Caco-2 (cell line): ENCODE data around the gene PTGES2. TPM values are rescaled to one million over a fixed set of nuclear protein-coding genes. Genes with fewer than 3 reads are reported as not detected.
A peak's percentile ranks its signal among the peaks of the same experiment; 100 is the strongest.

Experiments
- BruUV-seq: library from RNA; stranded (reverse); fragments of 400-500 nt; replicated peaks from 2 replicates; lab custom pipeline; 2021; lab: Mats Ljungman, UMichigan
- CTCF ChIA-PET: fragments of 300-600 bp; sonication (Branson Sonifier 250); formaldehyde crosslinking; loops from one replicate; lab custom pipeline; 2022; ENCODE audit warnings: antibody characterized with exemption; lab: Charles Lee
- POLR2A ChIA-PET: fragments of 300-600 bp; sonication (Branson Sonifier 250); formaldehyde crosslinking; loops from one replicate; lab custom pipeline; 2022; ENCODE audit warnings: antibody characterized with exemption; lab: Charles Lee
- DNase-seq, 2 experiments: peaks; one replicate each; pipeline versions ENCODE4 v3.0.0 to v3.0.0-alpha.2; 2020 to 2022
- H3K27me3 ChIP-seq: replicated peaks from 2 replicates; pipeline ENCODE4 v1.6.0; 2011; ENCODE audit warnings: low read length; ENCODE audit not compliant: control insufficient read depth, insufficient read depth
- H3K36me3 ChIP-seq: 2 replicates; pipeline ENCODE4 v1.5.1; 2011; ENCODE audit warnings: low read length; ENCODE audit not compliant: control insufficient read depth, insufficient read depth
- H3K4me1 ChIP-seq: fragments of 250-450 bp; sonication (Bioruptor Pico); 2 replicates; pipeline ENCODE4 v1.5.1; 2020; ENCODE audit warnings: mild to moderate bottlenecking
- H3K4me3 ChIP-seq: 2 replicates; pipeline ENCODE4 v1.5.1; 2011; ENCODE audit warnings: low read depth, mild to moderate bottlenecking, control low read depth, low read length
- H3K9me3 ChIP-seq: fragments of 250-450 bp; sonication (Bioruptor Pico); 2 replicates; pipeline ENCODE4 v1.5.1; 2020; ENCODE audit warnings: mild to moderate bottlenecking, moderate library complexity
- H3K27ac Mint-ChIP-seq: one replicate; pipeline ENCODE4 v1.8.0; 2022; ENCODE audit warnings: mixed read lengths; ENCODE audit not compliant: unreplicated experiment
- H3K27me3 Mint-ChIP-seq: one replicate; pipeline ENCODE4 v1.8.0; 2022; ENCODE audit warnings: mixed read lengths; ENCODE audit not compliant: insufficient read depth, unreplicated experiment
- H3K36me3 Mint-ChIP-seq: one replicate; pipeline ENCODE4 v1.8.0; 2022; ENCODE audit warnings: mild to moderate bottlenecking, mixed read lengths; ENCODE audit not compliant: insufficient read depth, unreplicated experiment
- H3K4me1 Mint-ChIP-seq: one replicate; pipeline ENCODE4 v1.8.0; 2022; ENCODE audit warnings: low read depth, mixed read lengths; ENCODE audit not compliant: unreplicated experiment
- H3K4me3 Mint-ChIP-seq: one replicate; pipeline ENCODE4 v1.8.0; 2022; ENCODE audit warnings: mild to moderate bottlenecking, moderate library complexity, mixed read lengths; ENCODE audit not compliant: unreplicated experiment
- H3K9me3 Mint-ChIP-seq: one replicate; pipeline ENCODE4 v1.8.0; 2022; ENCODE audit warnings: mixed read lengths; ENCODE audit not compliant: unreplicated experiment
- CTCF ChIP-seq, 2 experiments: fragments of 200-600 bp in 1 of 2; IDR thresholded peaks; 1 replicate in 1 of 2; 2 replicates in 1 of 2; pipeline versions ENCODE4 v1.5.1 to v1.8.0; 2011 to 2022; ENCODE audit warnings: antibody characterized with exemption in 1 of 2, control low read depth in 1 of 2, inconsistent platforms in 1 of 2, low read depth in 1 of 2, low read length in 1 of 2, mild to moderate bottlenecking in 1 of 2, moderate library complexity in 1 of 2; ENCODE audit not compliant: insufficient read depth in 1 of 2, severe bottlenecking in 1 of 2, unreplicated experiment in 1 of 2
- intact Hi-C: fragments of 100-400 bp; cut with micrococcal nuclease; formaldehyde crosslinking; loops from one replicate; pipeline ENCODE4 v1.10.0; 2022; ENCODE audit not compliant: unreplicated experiment
- total RNA-seq: library from RNA; stranded (reverse); gene quantifications from 2 replicates; pipeline ENCODE4 v1.2.3, GENCODE V29; 2022

The PTGES2 gene
- total RNA-seq, 1 experiment from 2014 or later, result 123 TPM

DNA sequence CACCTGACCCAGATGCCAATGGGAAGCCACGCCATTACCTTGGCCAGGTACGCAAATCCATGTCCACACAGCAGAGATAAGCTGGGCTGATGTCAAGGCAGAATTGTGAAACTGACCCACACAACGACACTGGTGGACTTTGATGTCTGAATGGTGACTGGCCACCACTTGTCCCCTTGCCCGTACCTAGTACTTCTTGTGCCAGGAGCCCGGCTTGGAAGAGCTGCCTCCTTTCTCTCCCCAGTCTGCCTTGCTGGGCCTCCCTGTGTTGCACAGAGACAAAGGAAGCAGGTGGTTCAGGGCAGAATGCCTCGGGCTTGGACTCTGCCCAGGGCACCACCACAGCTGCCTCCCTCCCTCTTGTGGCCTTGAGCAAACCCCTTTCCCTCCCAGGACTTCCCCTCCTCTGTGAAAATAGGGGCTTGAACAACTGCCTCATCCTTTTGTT lies 23.3 kb downstream of the PTGES2 start:
- no peak overlapping the region for H3K4me3 Mint-ChIP-seq
- POLR2A ChIA-PET, result no interaction called here

DNA sequence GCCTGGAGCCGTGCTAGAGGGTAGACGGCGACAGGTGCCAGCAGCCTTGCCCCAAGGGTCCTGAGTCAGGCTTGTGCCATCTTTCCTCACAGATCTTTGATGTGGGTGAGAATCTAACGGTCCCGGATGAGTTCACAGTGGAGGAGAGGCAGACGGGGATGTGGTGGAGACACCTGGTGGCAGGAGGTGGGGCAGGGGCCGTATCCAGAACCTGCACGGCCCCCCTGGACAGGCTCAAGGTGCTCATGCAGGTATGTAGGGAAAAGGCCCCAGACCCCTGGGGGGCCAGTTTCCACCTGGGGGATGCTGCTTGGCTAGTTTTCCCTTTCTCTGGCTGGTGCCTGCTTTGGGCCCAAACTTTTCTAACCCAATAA lies 24.0 kb downstream of the PTGES2 start:
- peak overlapping the region; percentile 42 for H3K4me3 Mint-ChIP-seq
- no TSS peak for BruUV-seq
- no peaks in the 10 kb centered on the region for H3K9me3 Mint-ChIP-seq
- Histone ChIP-seq H3K4me3 (no peak overlapping the region), H3K36me3 (peaks cover 8% of the 10 kb centered on the region), H3K27me3 (no peaks in the 10 kb centered on the region), H3K4me1 (peaks cover 22% of the 10 kb centered on the region), H3K9me3 (no peaks in the 10 kb centered on the region)
- H3K27me3 Mint-ChIP-seq, result no peaks in the 10 kb centered on the region
- DNase-seq, result peak in 1 of 2 experiments; percentile 56
- CTCF ChIA-PET, result interaction anchor here (1.0 kb wide), 1 partner anchor 11 kb away, joined by 3 read pairs; no protein-coding TSS in a partner anchor
- H3K36me3 Mint-ChIP-seq, result peaks cover 96% of the 10 kb centered on the region
- intact Hi-C loops, result no loop called here
- peaks cover 11% of the 10 kb centered on the region for H3K4me1 Mint-ChIP-seq
- peak overlapping the region; percentile 55 for H3K27ac Mint-ChIP-seq
- TF ChIP-seq CTCF (IDR thresholded peaks at IDR 0.05; ENCODE audit: insufficient read depth in 1 of 2, low read depth in 1 of 2, low read length in 1 of 2, severe bottlenecking in 1 of 2, unreplicated experiment in 1 of 2), result peak; percentile 38 to 58
- POLR2A ChIA-PET, result no interaction called here

More for the DNA sequence above, 23.3 kb downstream of the PTGES2 start:
- CTCF ChIA-PET, result interaction anchor here (0.6 to 0.7 kb wide), 2 partner anchors 13 to 205 kb away, joined by 4 to 6 read pairs; partner anchors contain the start of gene ST6GALNAC6
- no peak overlapping the region for H3K27ac Mint-ChIP-seq
- no TSS peak for BruUV-seq
- peak in 1 of 2 experiments; percentile 49 for DNase-seq
- Histone ChIP-seq H3K9me3 (no peaks in the 10 kb centered on the region), H3K36me3 (peaks cover 8% of the 10 kb centered on the region), H3K4me3 (no peak overlapping the region), H3K4me1 (peaks cover 21% of the 10 kb centered on the region), H3K27me3 (no peaks in the 10 kb centered on the region)
- H3K9me3 Mint-ChIP-seq, result no peaks in the 10 kb centered on the region
- no peaks in the 10 kb centered on the region for H3K27me3 Mint-ChIP-seq
- intact Hi-C loops, result no loop called here
- TF ChIP-seq CTCF (IDR thresholded peaks at IDR 0.05; ENCODE audit: insufficient read depth in 1 of 2, low read depth in 1 of 2, low read length in 1 of 2, severe bottlenecking in 1 of 2, unreplicated experiment in 1 of 2), result peak in 1 of 2 experiments; percentile 9
- peaks cover 11% of the 10 kb centered on the region for H3K4me1 Mint-ChIP-seq
- peaks cover 96% of the 10 kb centered on the region for H3K36me3 Mint-ChIP-seq

- CTCF ChIA-PET, result interaction anchor here (1.0 kb wide), 1 partner anchor 12 kb away, joined by 3 read pairs; no protein-coding TSS in a partner anchor
- peaks cover 21% of the 10 kb centered on the region for H3K4me1 ChIP-seq
- TF ChIP-seq CTCF (IDR thresholded peaks at IDR 0.05; ENCODE audit: insufficient read depth in 1 of 2, low read depth in 1 of 2, low read length in 1 of 2, severe bottlenecking in 1 of 2, unreplicated experiment in 1 of 2), result no peak
- POLR2A ChIA-PET, result no interaction called here
- no peaks in the 10 kb centered on the region for H3K27me3 Mint-ChIP-seq
- peak overlapping the region; percentile 42 for H3K4me3 Mint-ChIP-seq
- peak overlapping the region; percentile 55 for H3K27ac Mint-ChIP-seq
- intact Hi-C loops, result no loop called here
- BruUV-seq, result no TSS peak
- H3K9me3 ChIP-seq, result no peaks in the 10 kb centered on the region
- H3K27me3 ChIP-seq, result no peaks in the 10 kb centered on the region
- no peak for DNase-seq
- H3K36me3 Mint-ChIP-seq, result peaks cover 96% of the 10 kb centered on the region
- no peaks in the 10 kb centered on the region for H3K9me3 Mint-ChIP-seq
- H3K4me1 Mint-ChIP-seq, result peaks cover 10% of the 10 kb centered on the region
- H3K4me3 ChIP-seq, result no peak overlapping the region
- peaks cover 8% of the 10 kb centered on the region; the same call in 1 of the 2 replicates for H3K36me3 ChIP-seq
These were observed 24.5 kb downstream of the PTGES2 start for GRCh38 chr9:128102861-128103588.
